Measurements from ENCODE around the gene GXYLT2. TPM values are rescaled to one million over a fixed set of nuclear protein-coding genes. Genes with fewer than 3 reads are reported as not detected.

The GXYLT2 gene
- total and polyA plus RNA-seq, 2 of the 13 experiments (the other 11 are each of a cell fraction or from before 2014, with no cell fraction given) = 4.3 to 6.9 TPM

- TF ChIP-seq ZFP41 (CRISPR knock-in tag; IDR thresholded peaks at IDR 0.05; ENCODE audit: borderline replicate concordance) = no peak
- TF ChIP-seq MYC (CRISPR knock-in tag; IDR thresholded peaks at IDR 0.05; ENCODE audit: borderline replicate concordance) = no peak
- 0 out of 2 replicates have a peak, but pooled peaks have one; percentile 16 for TF ChIP-seq EHMT2 (IDR thresholded peaks at IDR 0.05; ENCODE audit: borderline replicate concordance, low read depth, low read length)
- no peak for TF ChIP-seq POLR2AphosphoS2 (IDR thresholded peaks at IDR 0.05; ENCODE audit: low read depth, low read length)
- TF ChIP-seq SOX6 (IDR thresholded peaks at IDR 0.05) = no peak
- TF ChIP-seq SOX6 (CRISPR knock-in tag; IDR thresholded peaks at IDR 0.05) = peak; percentile 79
- no peak for TF ChIP-seq ZFY (CRISPR knock-in tag; IDR thresholded peaks at IDR 0.05)
- peak in 1 of 2 experiments; percentile 75; a peak in 2 of 4 replicates for TF ChIP-seq NR2F1 (CRISPR knock-in tag; IDR thresholded peaks at IDR 0.05)
- no peak for TF ChIP-seq ZNF597 (CRISPR knock-in tag; IDR thresholded peaks at IDR 0.05)
- no peak for TF ChIP-seq ZNF234 (CRISPR knock-in tag; conservative IDR thresholded peaks at IDR 0.05)
- TF ChIP-seq POLR2AphosphoS5 (IDR thresholded peaks at IDR 0.05; ENCODE audit: low read depth, low read length) = no peak
- TF ChIP-seq, protein P1, sequence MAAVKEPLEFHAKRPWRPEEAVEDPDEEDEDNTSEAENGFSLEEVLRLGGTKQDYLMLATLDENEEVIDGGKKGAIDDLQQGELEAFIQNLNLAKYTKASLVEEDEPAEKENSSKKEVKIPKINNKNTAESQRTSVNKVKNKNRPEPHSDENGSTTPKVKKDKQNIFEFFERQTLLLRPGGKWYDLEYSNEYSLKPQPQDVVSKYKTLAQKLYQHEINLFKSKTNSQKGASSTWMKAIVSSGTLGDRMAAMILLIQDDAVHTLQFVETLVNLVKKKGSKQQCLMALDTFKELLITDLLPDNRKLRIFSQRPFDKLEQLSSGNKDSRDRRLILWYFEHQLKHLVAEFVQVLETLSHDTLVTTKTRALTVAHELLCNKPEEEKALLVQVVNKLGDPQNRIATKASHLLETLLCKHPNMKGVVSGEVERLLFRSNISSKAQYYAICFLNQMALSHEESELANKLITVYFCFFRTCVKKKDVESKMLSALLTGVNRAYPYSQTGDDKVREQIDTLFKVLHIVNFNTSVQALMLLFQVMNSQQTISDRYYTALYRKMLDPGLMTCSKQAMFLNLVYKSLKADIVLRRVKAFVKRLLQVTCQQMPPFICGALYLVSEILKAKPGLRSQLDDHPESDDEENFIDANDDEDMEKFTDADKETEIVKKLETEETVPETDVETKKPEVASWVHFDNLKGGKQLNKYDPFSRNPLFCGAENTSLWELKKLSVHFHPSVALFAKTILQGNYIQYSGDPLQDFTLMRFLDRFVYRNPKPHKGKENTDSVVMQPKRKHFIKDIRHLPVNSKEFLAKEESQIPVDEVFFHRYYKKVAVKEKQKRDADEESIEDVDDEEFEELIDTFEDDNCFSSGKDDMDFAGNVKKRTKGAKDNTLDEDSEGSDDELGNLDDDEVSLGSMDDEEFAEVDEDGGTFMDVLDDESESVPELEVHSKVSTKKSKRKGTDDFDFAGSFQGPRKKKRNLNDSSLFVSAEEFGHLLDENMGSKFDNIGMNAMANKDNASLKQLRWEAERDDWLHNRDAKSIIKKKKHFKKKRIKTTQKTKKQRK (IDR thresholded peaks at IDR 0.05; ENCODE audit: low read length) = no peak
- TF ChIP-seq ONECUT2 (CRISPR knock-in tag; IDR thresholded peaks at IDR 0.05) = no peak
- no peak for TF ChIP-seq ELF3 (CRISPR knock-in tag; IDR thresholded peaks at IDR 0.05)
- TF ChIP-seq TCF7L2 (IDR thresholded peaks at IDR 0.05; ENCODE audit: low read depth, low read length) = no peak
- TF ChIP-seq ZHX1 (CRISPR knock-in tag; IDR thresholded peaks at IDR 0.05; ENCODE audit: low read depth) = no peak
- TF ChIP-seq SMYD3 (CRISPR knock-in tag; IDR thresholded peaks at IDR 0.05) = no peak
- no peak for TF ChIP-seq SRSF4 (IDR thresholded peaks at IDR 0.05; ENCODE audit: low read depth, low read length, poor library complexity, severe bottlenecking)
- no peak for TF ChIP-seq SETDB1 (CRISPR knock-in tag; IDR thresholded peaks at IDR 0.05; ENCODE audit: borderline replicate concordance)
- TF ChIP-seq ARNT2 (CRISPR knock-in tag; IDR thresholded peaks at IDR 0.05; ENCODE audit: low read depth) = no peak
- peak; percentile 93 for TF ChIP-seq GFI1 (CRISPR knock-in tag; IDR thresholded peaks at IDR 0.05; ENCODE audit: borderline replicate concordance)
- TF ChIP-seq YEATS4 (CRISPR knock-in tag; IDR thresholded peaks at IDR 0.05; ENCODE audit: borderline replicate concordance) = no peak
- no peak for TF ChIP-seq RFX3 (CRISPR knock-in tag; IDR thresholded peaks at IDR 0.05)
- no peak for TF ChIP-seq ZNF577 (CRISPR knock-in tag; IDR thresholded peaks at IDR 0.05; ENCODE audit: borderline replicate concordance, low read depth)
These were observed 85.3 kb downstream of the GXYLT2 start (continued) for GRCh38 chr3:72973031-72973723.

Measured in HepG2 (cell line).